ENCODE data around the gene EVI5.

DNA sequence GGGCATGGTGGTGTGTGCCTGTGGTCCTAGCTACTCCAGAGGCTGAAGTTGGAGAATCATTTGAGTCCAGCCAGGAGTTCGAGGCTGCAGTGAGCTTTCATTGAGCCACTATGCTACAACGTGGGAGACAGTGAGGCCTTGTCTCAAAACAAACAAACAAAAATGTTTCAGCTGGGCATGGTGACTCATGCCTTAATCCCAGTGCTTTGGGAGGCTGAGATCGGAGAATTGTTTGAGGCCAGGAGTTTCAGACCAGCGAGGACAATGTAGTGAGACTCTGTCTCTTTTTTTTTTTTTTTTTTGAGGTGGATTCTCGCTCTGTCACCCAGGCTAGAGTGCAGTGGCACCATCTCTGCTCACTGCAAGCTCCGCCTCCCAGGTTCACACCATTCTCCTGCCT is 41.9 kb upstream of the EVI5 start:
- TF ChIP-seq, protein P1, sequence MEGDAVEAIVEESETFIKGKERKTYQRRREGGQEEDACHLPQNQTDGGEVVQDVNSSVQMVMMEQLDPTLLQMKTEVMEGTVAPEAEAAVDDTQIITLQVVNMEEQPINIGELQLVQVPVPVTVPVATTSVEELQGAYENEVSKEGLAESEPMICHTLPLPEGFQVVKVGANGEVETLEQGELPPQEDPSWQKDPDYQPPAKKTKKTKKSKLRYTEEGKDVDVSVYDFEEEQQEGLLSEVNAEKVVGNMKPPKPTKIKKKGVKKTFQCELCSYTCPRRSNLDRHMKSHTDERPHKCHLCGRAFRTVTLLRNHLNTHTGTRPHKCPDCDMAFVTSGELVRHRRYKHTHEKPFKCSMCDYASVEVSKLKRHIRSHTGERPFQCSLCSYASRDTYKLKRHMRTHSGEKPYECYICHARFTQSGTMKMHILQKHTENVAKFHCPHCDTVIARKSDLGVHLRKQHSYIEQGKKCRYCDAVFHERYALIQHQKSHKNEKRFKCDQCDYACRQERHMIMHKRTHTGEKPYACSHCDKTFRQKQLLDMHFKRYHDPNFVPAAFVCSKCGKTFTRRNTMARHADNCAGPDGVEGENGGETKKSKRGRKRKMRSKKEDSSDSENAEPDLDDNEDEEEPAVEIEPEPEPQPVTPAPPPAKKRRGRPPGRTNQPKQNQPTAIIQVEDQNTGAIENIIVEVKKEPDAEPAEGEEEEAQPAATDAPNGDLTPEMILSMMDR (IDR thresholded peaks at IDR 0.05), result no peak
- no peak for TF ChIP-seq EZH2 (IDR thresholded peaks at IDR 0.05; ENCODE audit: borderline replicate concordance, insufficient read depth, low read depth, low read length, poor library complexity, severe bottlenecking)

Measured in B cell (primary cell).